K562 (cell line): ENCODE data around the gene ZNF268. TPM values are rescaled to one million over a fixed set of nuclear protein-coding genes. Genes with fewer than 3 reads are reported as not detected.
A peak's percentile ranks its signal among the peaks of the same experiment; 100 is the strongest.

Source experiments
- ATF1 ChIP-seq, 2 experiments: fragments of 450-650 bp in 1 of 2; IDR thresholded peaks; 2 replicates each; pipeline ENCODE4 v1.6.1; 2016; ENCODE audit warnings: missing compliant biosample characterization in 1 of 2, missing genetic modification characterization in 1 of 2
- DPF2 ChIP-seq: fragments of 450-650 bp; IDR thresholded peaks from 2 replicates; pipeline ENCODE4 v1.6.1; 2016
- EGR1 ChIP-seq: fragments of 450-650 bp; conservative IDR thresholded peaks from 2 replicates; pipeline ENCODE4 v1.6.1; 2017; ENCODE audit warnings: mild to moderate bottlenecking
- FOXP1 ChIP-seq: sonication (generic); formaldehyde crosslinking; IDR thresholded peaks from 2 replicates; pipeline ENCODE4 v1.8.0; 2022; ENCODE audit warnings: mild to moderate bottlenecking, missing genetic modification reagents
- KAT8 ChIP-seq: fragments of 450-650 bp; IDR thresholded peaks from 2 replicates; pipeline ENCODE4 v1.6.1; 2016; ENCODE audit warnings: low read depth, mild to moderate bottlenecking
- MECOM ChIP-seq: fragments of 250-450 bp; sonication (Bioruptor Pico); IDR thresholded peaks from 2 replicates; pipeline ENCODE4 v1.8.0; 2022; ENCODE audit warnings: inconsistent platforms
- MNT ChIP-seq, 2 experiments: fragments of 450-650 bp; conservative IDR thresholded peaks; 2 replicates each; pipeline ENCODE4 v1.6.1; 2017; ENCODE audit warnings: mild to moderate bottlenecking in 2 of 2, moderate library complexity in 2 of 2
- MYC ChIP-seq, 2 experiments: fragments of 250-450 bp in 1 of 2; sonication (Bioruptor Pico) in 1 of 2; IDR thresholded peaks; 2 replicates each; pipeline versions ENCODE4 v1.5.1 to v1.6.1; 2012 to 2021; ENCODE audit warnings: low read depth in 2 of 2, borderline replicate concordance in 1 of 2, improper control_type of control experiment in 1 of 2, low read length in 1 of 2, mild to moderate bottlenecking in 1 of 2, moderate library complexity in 1 of 2
- NR2C2 ChIP-seq, 2 experiments: fragments of 200-800 bp in 1 of 2; sonication (Bioruptor generic) in 1 of 2; sonication (generic) in 1 of 2; formaldehyde crosslinking in 1 of 2; IDR thresholded peaks; 2 replicates each; pipeline versions ENCODE4 v1.6.1 to v1.8.0; 2016 to 2022; ENCODE audit warnings: mild to moderate bottlenecking in 1 of 2, missing compliant biosample characterization in 1 of 2, missing genetic modification characterization in 1 of 2, missing genetic modification reagents in 1 of 2
- RBM15 ChIP-seq: fragments of 200-400 bp; formaldehyde crosslinking; IDR thresholded peaks from 2 replicates; pipeline ENCODE4 v1.6.1; 2018; ENCODE audit warnings: mild to moderate bottlenecking, low read length, moderate library complexity; ENCODE audit not compliant: insufficient read depth
- TCF3 ChIP-seq: sonication (generic); formaldehyde crosslinking; IDR thresholded peaks from 2 replicates; pipeline ENCODE4 v1.4.0; 2020; ENCODE audit warnings: mild to moderate bottlenecking, missing genetic modification reagents
- TCF7L2 ChIP-seq: fragments of 150-350 bp; IDR thresholded peaks from 2 replicates; pipeline ENCODE4 v1.6.1; 2016; ENCODE audit warnings: low read depth, mild to moderate bottlenecking, low read length, moderate library complexity
- ZNF174 ChIP-seq: fragments of 250-450 bp; sonication (Bioruptor Pico); IDR thresholded peaks from 2 replicates; pipeline ENCODE4 v1.4.0; 2020; ENCODE audit warnings: mild to moderate bottlenecking
- ZNF23 ChIP-seq: fragments of 250-450 bp; sonication (Bioruptor Pico); IDR thresholded peaks from 2 replicates; pipeline ENCODE4 v1.4.0; 2020; ENCODE audit warnings: mild to moderate bottlenecking
- ZNF232 ChIP-seq: sonication (generic); formaldehyde crosslinking; IDR thresholded peaks from 2 replicates; pipeline ENCODE4 v1.8.0; 2022; ENCODE audit warnings: mild to moderate bottlenecking, missing genetic modification reagents
- ZNF431 ChIP-seq: sonication (generic); formaldehyde crosslinking; IDR thresholded peaks from 2 replicates; pipeline ENCODE4 v1.8.0; 2022; ENCODE audit warnings: mild to moderate bottlenecking, missing genetic modification reagents
- polyA plus RNA-seq, 8 experiments: library from polyadenylated mRNA; depleted of rRNA in 4 of 8; stranded (reverse) in 5 of 8; unstranded in 3 of 8; fragments of >200 nt; fragmentation: Nextera tagmentation in 2 of 8; fragmentation: Illumina TruSeq in 1 of 8; extraction: Ambion mirVana in 2 of 8; extraction: Trizol in 1 of 8; gene quantifications; 2 replicates each; pipeline versions ENCODE4 v1.2.1 to v1.2.3, GENCODE V29; 2011 to 2014; ENCODE audit warnings: inconsistent platforms in 1 of 8, missing spikeins in 1 of 8
- total RNA-seq, 7 experiments: library from RNA; depleted of rRNA in 6 of 7; stranded (reverse); fragments of >200 nt in 6 of 7; fragmentation: Illumina TruSeq in 2 of 7; extraction: Trizol in 2 of 7; gene quantifications; 2 replicates each; pipeline versions ENCODE4 v1.2.1 to v1.2.3, GENCODE V29; 2011 to 2021; ENCODE audit warnings: low replicate concordance in 1 of 7
- TF ChIP-seq, protein P1 (sequence below): fragments of 450-650 bp; IDR thresholded peaks from one replicate; pipeline ENCODE4 v1.6.1; 2018; ENCODE audit warnings: mild to moderate bottlenecking, moderate library complexity; ENCODE audit not compliant: partially characterized antibody
- TF ChIP-seq, protein P2 (sequence below), 2 experiments: fragments of 200-800 bp in 1 of 2; sonication (Bioruptor generic) in 1 of 2; sonication (generic) in 1 of 2; formaldehyde crosslinking in 1 of 2; IDR thresholded peaks in 1 of 2; conservative IDR thresholded peaks in 1 of 2; 2 replicates each; pipeline versions ENCODE4 v1.5.0 to v1.6.1; 2016 to 2020; ENCODE audit warnings: missing compliant biosample characterization in 1 of 2, missing genetic modification characterization in 1 of 2, missing genetic modification reagents in 1 of 2

ZNF268 gene
- total and polyA plus RNA-seq, 9 of the 15 experiments (the other 6 are each of a cell fraction or from before 2014, with no cell fraction given) = 4.8 to 12.0 (median 7.7) TPM

DNA sequence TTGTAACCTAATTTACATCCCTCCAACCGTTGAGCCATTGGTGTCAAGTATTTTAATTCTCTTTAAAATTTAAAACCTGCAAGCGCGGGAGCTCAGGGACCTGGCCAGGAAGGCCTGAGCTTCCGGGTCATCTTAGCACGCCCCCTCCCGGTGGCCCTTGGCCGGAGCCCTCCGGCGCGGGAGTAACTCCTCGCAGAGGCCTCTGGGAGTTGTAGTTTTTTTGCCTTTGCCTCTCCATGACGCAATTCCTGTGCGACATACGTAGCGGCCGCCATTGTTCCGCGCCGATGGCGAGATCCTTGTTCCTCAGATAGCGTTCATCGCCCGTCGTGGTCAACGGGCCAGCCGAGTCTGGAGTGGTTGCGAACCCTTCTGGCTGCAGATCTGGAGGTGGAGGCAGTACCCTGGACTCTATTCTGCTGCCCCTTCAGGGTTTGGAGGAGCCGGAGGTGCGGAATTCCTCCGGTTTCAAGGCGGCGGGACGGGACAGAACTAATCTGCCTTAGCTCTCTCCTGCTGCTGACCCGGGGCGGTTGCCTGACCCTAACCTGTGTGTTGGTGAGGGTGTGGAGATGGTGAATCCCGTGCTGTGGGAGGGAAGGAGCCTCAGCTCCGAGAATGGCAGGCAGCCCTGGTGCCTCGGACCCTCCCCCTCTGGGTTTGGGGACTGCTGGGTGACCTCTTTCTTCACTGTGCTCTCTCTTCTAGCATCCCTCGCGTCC lies at the start of gene ZNF268 (continued):
- TF ChIP-seq MYC (IDR thresholded peaks at IDR 0.05; ENCODE audit: low read depth, low read length) = peak; percentile 75
- peak; percentile 37; the same call in 1 of the 2 replicates for TF ChIP-seq MYC (CRISPR knock-in tag; IDR thresholded peaks at IDR 0.05; ENCODE audit: borderline replicate concordance, low read depth)
- peak; percentile 61 for TF ChIP-seq TCF7L2
- TF ChIP-seq MNT (conservative IDR thresholded peaks at IDR 0.05) = peak; percentile 49 to 76; a peak in 3 of 4 replicates
- TF ChIP-seq, protein P1, sequence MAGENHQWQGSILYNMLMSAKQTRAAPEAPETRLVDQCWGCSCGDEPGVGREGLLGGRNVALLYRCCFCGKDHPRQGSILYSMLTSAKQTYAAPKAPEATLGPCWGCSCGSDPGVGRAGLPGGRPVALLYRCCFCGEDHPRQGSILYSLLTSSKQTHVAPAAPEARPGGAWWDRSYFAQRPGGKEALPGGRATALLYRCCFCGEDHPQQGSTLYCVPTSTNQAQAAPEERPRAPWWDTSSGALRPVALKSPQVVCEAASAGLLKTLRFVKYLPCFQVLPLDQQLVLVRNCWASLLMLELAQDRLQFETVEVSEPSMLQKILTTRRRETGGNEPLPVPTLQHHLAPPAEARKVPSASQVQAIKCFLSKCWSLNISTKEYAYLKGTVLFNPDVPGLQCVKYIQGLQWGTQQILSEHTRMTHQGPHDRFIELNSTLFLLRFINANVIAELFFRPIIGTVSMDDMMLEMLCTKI = no peak
- TF ChIP-seq ZNF232 (CRISPR knock-in tag) = no peak
- TF ChIP-seq TCF3 (CRISPR knock-in tag) = no peak
- no peak for TF ChIP-seq FOXP1
- no peak for TF ChIP-seq RBM15
- TF ChIP-seq NR2C2 (CRISPR knock-in tag; IDR thresholded peaks at IDR 0.05) = peak; percentile 95
- TF ChIP-seq NR2C2 (tag; IDR thresholded peaks at IDR 0.05) = peak; percentile 99
- TF ChIP-seq, protein P2, sequence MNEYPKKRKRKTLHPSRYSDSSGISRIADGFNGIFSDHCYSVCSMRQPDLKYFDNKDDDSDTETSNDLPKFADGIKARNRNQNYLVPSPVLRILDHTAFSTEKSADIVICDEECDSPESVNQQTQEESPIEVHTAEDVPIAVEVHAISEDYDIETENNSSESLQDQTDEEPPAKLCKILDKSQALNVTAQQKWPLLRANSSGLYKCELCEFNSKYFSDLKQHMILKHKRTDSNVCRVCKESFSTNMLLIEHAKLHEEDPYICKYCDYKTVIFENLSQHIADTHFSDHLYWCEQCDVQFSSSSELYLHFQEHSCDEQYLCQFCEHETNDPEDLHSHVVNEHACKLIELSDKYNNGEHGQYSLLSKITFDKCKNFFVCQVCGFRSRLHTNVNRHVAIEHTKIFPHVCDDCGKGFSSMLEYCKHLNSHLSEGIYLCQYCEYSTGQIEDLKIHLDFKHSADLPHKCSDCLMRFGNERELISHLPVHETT (CRISPR knock-in tag; conservative IDR thresholded peaks at IDR 0.05 in 1 of 2, IDR thresholded peaks at IDR 0.05 in 1 of 2) = peak in 1 of 2 experiments; percentile 90; a peak in 2 of 4 replicates
- TF ChIP-seq KAT8 = no peak
- TF ChIP-seq MECOM = no peak
- no peak for TF ChIP-seq ZNF174 (CRISPR knock-in tag)
- no peak for TF ChIP-seq ZNF23 (CRISPR knock-in tag)
- TF ChIP-seq DPF2 = no peak
- TF ChIP-seq ATF1 (CRISPR knock-in tag; IDR thresholded peaks at IDR 0.05) = peak; percentile 96
- TF ChIP-seq ATF1 (tag; IDR thresholded peaks at IDR 0.05) = peak; percentile 99
- TF ChIP-seq EGR1 = no peak; the same call in 1 of the 2 replicates
- no peak for TF ChIP-seq ZNF431
